ENCODE data around the gene TRAF2. TPM values are rescaled to one million over a fixed set of nuclear protein-coding genes. Genes with fewer than 3 reads are reported as not detected.
A peak's percentile ranks its signal among the peaks of the same experiment; 100 is the strongest.

TRAF2 gene
- total and polyA plus RNA-seq, 9 of the 15 experiments (the other 6 are each of a cell fraction or from before 2014, with no cell fraction given), result 0.24 to 45.2 (median 18.0) TPM

DNA sequence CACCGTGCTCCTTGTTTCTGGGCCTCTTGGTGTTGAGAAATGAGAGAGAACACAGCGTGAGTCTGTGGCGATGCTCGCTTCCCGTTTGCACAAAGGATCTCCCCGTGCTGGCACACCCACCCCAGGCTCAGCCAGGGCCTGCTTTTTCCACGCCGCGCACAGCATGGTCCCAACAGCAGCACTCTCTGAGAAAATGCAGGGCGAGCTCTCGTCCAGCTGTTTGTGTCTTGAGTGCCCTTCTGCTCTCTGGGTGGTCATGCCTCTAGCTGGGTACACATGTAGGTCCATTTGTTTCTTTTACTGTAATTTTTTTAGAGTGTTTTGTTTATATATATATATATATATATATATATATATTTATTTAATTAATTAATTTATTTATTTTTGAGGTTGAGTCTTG lies 31.6 kb downstream of the TRAF2 start (continued):
- TF ChIP-seq COPS2 (conservative IDR thresholded peaks at IDR 0.05) (no peak), ZNF263 (CRISPR knock-in tag; IDR thresholded peaks at IDR 0.05; ENCODE audit: borderline replicate concordance) (no peak), THRAP3 (IDR thresholded peaks at IDR 0.05; ENCODE audit: borderline replicate concordance) (no peak)

- in situ Hi-C loops (cut with MboI) (no loop called here), intact Hi-C loops (cut with micrococcal nuclease) (no loop called here)
- no peak overlapping the region for H3K4me2 ChIP-seq (ENCODE audit: insufficient read depth, low read length)
- DNase-seq (ENCODE audit: extremely low read depth in 1 of 4, low spot score in 3 of 4), result no peak
- no peaks in the 10 kb centered on the region for H3K9me1 ChIP-seq (ENCODE audit: control insufficient read depth, insufficient read depth, low read length)
- ChIA-PET POLR2A (interaction anchor here (1.0 to 1.7 kb wide), 2 partner anchors 11 to 17 kb away, joined by 3 to 9 read pairs; no protein-coding TSS in a partner anchor), CTCF (ENCODE audit: low intra/inter-chr PET ratio) (no interaction called here)
- no peaks in the 10 kb centered on the region for H4K20me1 ChIP-seq (replicated peaks; ENCODE audit: control insufficient read depth, insufficient read depth, low read length)
- no peak overlapping the region for H2AFZ ChIP-seq (ENCODE audit: low read depth, low read length)
- ATAC-seq, result no peak
- 95% methylated on average over 13 of the region's 15 CpGs for WGBS (ENCODE audit: insufficient coverage, low coverage, missing lambda C conversion rate)
- H3K36me3 ChIP-seq (ENCODE audit: control insufficient read depth, insufficient read depth, low read length), result peaks cover 76% of the 10 kb centered on the region
- H3K4me1 ChIP-seq (replicated peaks in 1 of 2; ENCODE audit: control insufficient read depth in 2 of 2, insufficient read depth in 2 of 2, low read length in 2 of 2), result peaks cover 0 to 25% of the 10 kb centered on the region in 2 experiments; a peak in 2 of 5 replicates
- BruUV-seq (replicated peaks), result no TSS peak
- H3K27me3 ChIP-seq (ENCODE audit: control insufficient read depth in 2 of 2, insufficient read depth in 2 of 2, low read length in 2 of 2), result no peaks in the 10 kb centered on the region
- TF ChIP-seq CREM (IDR thresholded peaks at IDR 0.05; ENCODE audit: low read depth), result no peak
- no peak for FAIRE-seq
- no peak overlapping the region for H3K27ac ChIP-seq (ENCODE audit: extremely low read depth, low read depth, low read length)
- no peak overlapping the region for H3K4me3 ChIP-seq
- peak overlapping the region in 1 of 2 experiments; percentile 50; a peak in 1 of 4 replicates for H3K9ac ChIP-seq (ENCODE audit: insufficient read depth in 1 of 2, low read depth in 2 of 2, low read length in 2 of 2)
- peaks cover 5% of the 10 kb centered on the region; the same call in 1 of the 3 replicates for H3K79me2 ChIP-seq (ENCODE audit: control insufficient read depth, insufficient read depth, low read length)
- H3K9me3 ChIP-seq (replicated peaks; ENCODE audit: control insufficient read depth, insufficient read depth, low read depth, low read length), result no peaks in the 10 kb centered on the region
Observed at GRCh38 chr9:136920069-136920468, 33.8 kb downstream of the TRAF2 start.
